ENCODE data around the gene OR3A3.
"Not testable (repeated sequence)": the region's sequence is repeated elsewhere in the genome, so short reads cannot be mapped to it uniquely, and the experiment has no call there.

OR3A3 gene

GRCh38 chr17:3411070-3411469 lies at the start of gene OR3A3:
OR3A3 (plus strand) TSS chr17:3411370.
- DNase-seq, result no peak

DNA sequence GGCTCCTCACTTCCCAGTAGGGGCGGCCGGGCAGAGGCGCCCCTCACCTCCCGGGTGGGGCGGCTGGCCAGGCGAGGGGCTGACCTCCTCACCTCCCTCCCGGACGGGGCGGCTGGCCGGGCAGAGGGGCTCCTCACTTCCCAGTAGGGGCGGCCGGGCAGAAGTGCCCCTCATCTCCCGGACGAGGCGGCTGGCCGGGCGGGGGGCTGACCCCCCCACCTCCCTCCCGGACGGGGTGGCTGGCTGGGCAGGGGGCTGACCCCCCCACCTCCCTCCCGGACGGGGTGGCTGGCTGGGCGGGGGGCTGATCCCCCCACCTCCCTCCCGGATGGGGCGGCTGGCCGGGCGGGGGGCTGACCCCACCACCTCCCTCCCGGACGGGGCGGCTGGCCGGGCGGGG lies 40.0 kb upstream of the OR3A3 start:
- DNase-seq, result not testable (repeated sequence)

GRCh38 chr17:3378321-3378720 lies 32.8 kb upstream of the OR3A3 start:
- DNase-seq, result no peak

GRCh38 chr17:3381957-3382356 lies 29.2 kb upstream of the OR3A3 start:
- no peak for DNase-seq

- DNase-seq, result no peak
Observed at GRCh38 chr17:3385869-3386816, 25.0 kb upstream of the OR3A3 start, which contains the start of gene OR3A2. OR3A2 (minus strand) TSS chr17:3386308.

DNA sequence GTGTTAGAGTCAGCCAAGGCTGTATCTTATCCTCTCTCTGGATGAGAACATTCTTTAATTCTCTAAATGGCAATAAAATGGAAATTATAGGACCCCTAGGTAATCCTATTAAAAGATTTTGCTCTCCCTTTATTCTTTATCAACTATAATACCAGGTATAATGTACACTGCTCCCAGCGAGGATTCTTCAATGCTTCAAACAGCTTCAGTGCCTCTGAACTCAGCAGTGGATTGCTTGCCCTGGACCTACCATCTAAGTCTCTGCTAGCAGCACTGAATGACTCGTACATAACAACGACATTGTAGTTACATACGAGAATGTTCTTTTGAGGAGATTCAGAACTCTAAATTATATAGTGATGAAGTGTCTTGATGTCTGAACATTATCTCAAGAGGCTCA lies 21.4 kb upstream of the OR3A3 start:
- DNase-seq, result no peak

DNA sequence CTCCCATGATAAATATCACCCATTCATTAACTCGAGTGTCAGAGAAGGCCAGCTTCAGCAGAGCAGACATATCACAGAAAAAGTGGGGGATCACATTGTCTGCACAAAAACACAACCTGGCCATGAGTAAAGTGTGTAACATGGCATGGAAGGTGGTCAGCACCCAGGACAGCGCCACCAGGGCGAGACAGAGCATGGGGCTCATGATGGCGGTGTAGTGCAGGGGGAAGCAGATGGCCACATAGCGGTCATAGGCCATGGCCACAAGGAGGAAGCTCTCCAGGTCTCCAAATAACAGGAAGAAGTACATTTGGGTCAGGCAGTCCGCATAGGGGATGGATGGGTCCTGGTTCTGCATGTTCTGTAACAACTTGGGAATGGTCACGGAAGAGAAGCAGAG lies 13.4 kb upstream of the OR3A3 start:
- not testable (repeated sequence) for DNase-seq

GRCh38 chr17:3398310-3398709 lies 12.9 kb upstream of the OR3A3 start, which contains the start of gene OR1E1:
OR1E1 (minus strand) TSS chr17:3398410; CDS start chr17:3398410, 0 bp downstream.
- DNase-seq, result no peak

GRCh38 chr17:3400055-3400454 lies 11.1 kb upstream of the OR3A3 start:
- DNase-seq, result no peak

DNA sequence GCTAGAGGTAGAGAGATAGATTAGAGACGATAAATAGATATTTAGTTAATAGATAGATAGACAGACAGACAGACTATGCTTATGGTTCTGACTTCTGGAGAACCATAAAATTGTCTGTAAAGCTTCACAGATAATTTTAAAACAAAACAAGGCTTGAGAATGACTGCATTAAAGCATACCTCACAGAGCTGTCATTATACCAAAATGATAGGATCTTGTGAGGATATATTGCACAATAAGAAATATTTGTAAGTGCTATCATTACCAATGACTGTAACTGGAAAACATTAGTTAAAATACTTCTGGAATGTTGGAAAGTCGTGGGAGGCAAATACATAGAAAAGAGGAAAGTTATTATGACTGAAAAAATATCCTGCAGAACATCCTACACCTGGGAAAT lies 9.4 kb upstream of the OR3A3 start:
- DNase-seq, result no peak

GRCh38 chr17:3403856-3404255 lies 7.3 kb upstream of the OR3A3 start:
- not testable (repeated sequence) for DNase-seq

- not testable (repeated sequence) for DNase-seq
Observed at GRCh38 chr17:3412216-3412615, 1.0 kb downstream of the OR3A3 start.

DNA sequence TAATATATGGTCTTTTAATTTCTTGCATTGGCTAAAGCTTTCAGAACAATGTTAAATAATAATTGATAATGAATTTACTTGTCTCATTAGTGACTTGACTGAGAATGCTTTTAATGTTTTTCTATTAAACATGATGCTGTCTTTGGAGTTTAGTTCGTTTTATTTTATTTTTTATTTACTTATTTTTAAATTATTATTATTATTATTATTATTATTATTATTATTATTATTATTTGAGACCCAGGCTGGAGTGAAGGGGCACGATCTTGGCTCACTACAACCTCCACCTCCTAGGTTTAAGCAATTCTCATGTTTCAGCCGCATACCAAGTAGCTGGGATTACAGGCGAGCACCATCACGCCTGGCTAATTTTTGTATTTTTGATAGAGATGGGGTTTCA lies 4.4 kb downstream of the OR3A3 start:
- no peak for DNase-seq

DNA sequence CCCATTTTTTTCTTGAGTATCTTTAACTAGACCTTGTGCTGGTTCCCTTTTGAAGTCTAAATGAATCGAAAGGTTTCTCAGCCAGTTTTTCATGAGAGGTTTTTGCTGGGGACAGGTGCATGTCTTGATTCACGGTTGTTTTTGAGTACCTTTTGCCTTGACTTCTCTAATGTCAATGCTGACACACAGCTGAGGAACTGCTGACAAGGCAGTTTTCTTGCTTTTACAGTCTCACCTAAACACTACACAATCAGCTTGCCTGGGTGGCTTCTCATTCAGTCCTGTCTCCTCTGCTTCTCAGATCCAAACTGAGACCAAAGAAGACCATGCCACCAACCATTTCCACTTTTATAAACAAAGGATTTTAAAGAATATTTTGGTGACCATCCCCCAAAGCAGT lies 7.1 kb downstream of the OR3A3 start:
- no peak for DNase-seq

GRCh38 chr17:3433215-3433614 lies 22.0 kb downstream of the OR3A3 start:
- not testable (repeated sequence) for DNase-seq

- DNase-seq, result no peak
Observed at GRCh38 chr17:3433741-3434140, 22.6 kb downstream of the OR3A3 start, which contains the start of gene OR1E2. OR1E2 (minus strand) TSS chr17:3433841; CDS start chr17:3433841, 0 bp downstream.

GRCh38 chr17:3438368-3438767 lies 27.2 kb downstream of the OR3A3 start:
- no peak for DNase-seq

GRCh38 chr17:3440451-3440850 lies 29.3 kb downstream of the OR3A3 start:
- DNase-seq, result no peak

DNA sequence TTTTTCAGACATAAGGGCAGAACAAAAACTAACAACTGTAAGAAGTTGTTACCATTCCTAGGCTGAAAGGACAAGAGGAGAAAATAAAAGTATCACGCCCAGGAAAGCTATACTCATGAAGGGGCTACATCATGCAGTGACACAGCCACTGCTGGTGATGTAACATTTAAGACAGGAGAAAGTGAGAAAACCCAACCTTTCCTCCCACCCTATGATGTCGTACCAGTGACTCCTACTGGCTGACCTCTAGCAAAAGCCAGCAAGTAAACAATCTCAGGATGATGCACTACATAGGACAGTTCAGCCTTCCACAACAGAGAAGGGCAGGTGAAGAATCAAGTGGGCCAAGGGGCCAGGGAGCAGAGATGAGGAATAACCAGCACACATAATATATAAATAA lies 36.5 kb downstream of the OR3A3 start:
- no peak for DNase-seq

GRCh38 chr17:3448059-3448665 lies 37.0 kb downstream of the OR3A3 start:
- no peak for DNase-seq

DNA sequence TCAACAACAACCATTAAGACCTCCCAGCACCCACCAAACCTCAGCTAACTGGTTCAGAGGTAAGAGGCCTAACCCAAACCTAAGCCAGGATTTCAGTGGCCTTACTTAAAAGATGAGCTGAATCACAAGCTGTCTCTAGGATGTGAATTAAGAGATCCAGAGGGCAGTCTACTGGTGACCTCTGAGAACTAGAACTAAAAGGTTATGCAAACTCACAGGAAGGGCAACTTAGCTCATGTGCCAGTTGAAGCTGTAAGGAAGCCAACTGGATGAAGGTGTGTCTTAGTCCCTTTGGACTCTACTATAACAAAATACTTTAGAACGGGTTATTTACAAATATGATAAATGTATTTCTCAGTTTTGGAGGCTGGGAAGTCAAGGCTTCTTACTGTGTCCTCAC lies 55.2 kb downstream of the OR3A3 start:
- DNase-seq, result not testable (repeated sequence)

GRCh38 chr17:3469529-3469928 lies 58.4 kb downstream of the OR3A3 start:
- DNase-seq, result no peak

GRCh38 chr17:3471599-3471998 lies 60.4 kb downstream of the OR3A3 start, which contains the start of gene SPATA22:
SPATA22 (minus strand) TSS chr17:3471819; CDS start chr17:3469325, 2,494 bp downstream.
- no peak for DNase-seq

GRCh38 chr17:3472137-3472536 lies 61.0 kb downstream of the OR3A3 start:
- DNase-seq, result no peak

All from NCI-H526 treated with DMSO at 0.1 percent for 48 hours (cell line).